HG02610 (cell line): ENCODE data around the gene PSORS1C2.

Source experiments
- ATAC-seq: cut with Tn5 transposase; IDR thresholded peaks from one replicate; pipeline ENCODE4 v1.9.1; 2021; ENCODE audit warnings: mild to moderate bottlenecking, moderate library complexity; ENCODE audit not compliant: unreplicated experiment

PSORS1C2 gene

GRCh38 chr6:31142361-31142761 lies 3.5 kb upstream of the PSORS1C2 start:
- no peak for ATAC-seq

GRCh38 chr6:31140643-31141042 lies 1.8 kb upstream of the PSORS1C2 start:
- no peak for ATAC-seq

GRCh38 chr6:31139599-31139998 lies 733 bp upstream of the PSORS1C2 start:
- ATAC-seq: no peak

GRCh38 chr6:31135710-31136109 lies 3.2 kb downstream of the PSORS1C2 start:
- ATAC-seq: no peak

GRCh38 chr6:31132806-31133205 lies 6.1 kb downstream of the PSORS1C2 start:
- no peak for ATAC-seq

GRCh38 chr6:31131595-31131994 lies 7.3 kb downstream of the PSORS1C2 start:
- ATAC-seq: no peak

GRCh38 chr6:31130751-31131150 lies 8.1 kb downstream of the PSORS1C2 start:
- ATAC-seq: no peak

- ATAC-seq: no peak
These were observed 9.7 kb downstream of the PSORS1C2 start for GRCh38 chr6:31129130-31129529.

GRCh38 chr6:31128093-31128676 lies 10.7 kb downstream of the PSORS1C2 start:
- ATAC-seq: no peak

GRCh38 chr6:31126396-31127175 lies 12.3 kb downstream of the PSORS1C2 start:
- ATAC-seq: no peak

- no peak for ATAC-seq
These were observed 13.1 kb downstream of the PSORS1C2 start for GRCh38 chr6:31125586-31126363.

- ATAC-seq: no peak
These were observed 13.7 kb downstream of the PSORS1C2 start for GRCh38 chr6:31125162-31125561.

GRCh38 chr6:31122791-31123706 lies 15.8 kb downstream of the PSORS1C2 start:
- no peak for ATAC-seq

GRCh38 chr6:31121131-31121790 lies 17.6 kb downstream of the PSORS1C2 start:
- no peak for ATAC-seq

- no peak for ATAC-seq
These were observed 18.5 kb downstream of the PSORS1C2 start, which contains the start of gene CDSN for GRCh38 chr6:31120151-31120915. TSS of gene CDSN (minus strand) at chr6:31120446. CDS start at chr6:31120419, 27 bp downstream.

GRCh38 chr6:31118178-31118577 lies 20.7 kb downstream of the PSORS1C2 start:
- ATAC-seq: no peak

GRCh38 chr6:31116661-31117385 lies 22.0 kb downstream of the PSORS1C2 start:
- ATAC-seq: no peak

- no peak for ATAC-seq
These were observed 22.8 kb downstream of the PSORS1C2 start for GRCh38 chr6:31115941-31116560.
